ENCODE data around the gene EFNA5.

DNA sequence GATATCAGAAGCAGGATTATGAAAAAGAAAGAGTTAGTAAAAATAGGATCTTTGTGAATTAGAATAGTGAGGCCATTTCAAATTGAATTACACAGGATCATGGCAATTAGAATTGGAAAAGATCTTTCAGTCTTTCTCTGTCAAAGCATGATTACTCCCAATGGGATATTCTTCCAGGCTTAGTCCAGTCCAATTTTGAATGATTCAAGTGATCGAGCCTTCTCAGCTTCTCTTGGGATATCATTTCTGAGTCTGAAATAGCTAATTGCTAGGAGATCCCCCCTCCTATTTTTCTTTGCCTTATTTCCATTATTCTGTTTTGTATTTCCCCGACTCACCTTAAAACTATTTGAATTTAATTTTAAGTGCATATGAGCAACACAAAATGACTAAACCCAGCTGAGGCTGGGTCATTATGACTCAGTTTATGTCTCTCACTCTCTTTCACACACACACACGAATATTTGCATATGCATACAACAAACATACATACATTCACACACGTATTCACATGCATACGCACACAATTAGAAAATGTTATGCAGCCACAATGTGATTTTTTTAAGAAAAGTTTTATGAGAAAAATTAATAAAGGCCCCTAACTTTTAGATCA lies 34.8 kb upstream of the EFNA5 start:
- TF ChIP-seq, protein P1, sequence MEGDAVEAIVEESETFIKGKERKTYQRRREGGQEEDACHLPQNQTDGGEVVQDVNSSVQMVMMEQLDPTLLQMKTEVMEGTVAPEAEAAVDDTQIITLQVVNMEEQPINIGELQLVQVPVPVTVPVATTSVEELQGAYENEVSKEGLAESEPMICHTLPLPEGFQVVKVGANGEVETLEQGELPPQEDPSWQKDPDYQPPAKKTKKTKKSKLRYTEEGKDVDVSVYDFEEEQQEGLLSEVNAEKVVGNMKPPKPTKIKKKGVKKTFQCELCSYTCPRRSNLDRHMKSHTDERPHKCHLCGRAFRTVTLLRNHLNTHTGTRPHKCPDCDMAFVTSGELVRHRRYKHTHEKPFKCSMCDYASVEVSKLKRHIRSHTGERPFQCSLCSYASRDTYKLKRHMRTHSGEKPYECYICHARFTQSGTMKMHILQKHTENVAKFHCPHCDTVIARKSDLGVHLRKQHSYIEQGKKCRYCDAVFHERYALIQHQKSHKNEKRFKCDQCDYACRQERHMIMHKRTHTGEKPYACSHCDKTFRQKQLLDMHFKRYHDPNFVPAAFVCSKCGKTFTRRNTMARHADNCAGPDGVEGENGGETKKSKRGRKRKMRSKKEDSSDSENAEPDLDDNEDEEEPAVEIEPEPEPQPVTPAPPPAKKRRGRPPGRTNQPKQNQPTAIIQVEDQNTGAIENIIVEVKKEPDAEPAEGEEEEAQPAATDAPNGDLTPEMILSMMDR (IDR thresholded peaks at IDR 0.05): no peak
- no peak for TF ChIP-seq POLR2A (IDR thresholded peaks at IDR 0.05)

Data from prostate gland (tissue), 2 donors.